SK-N-MC (cell line): ENCODE measurements around the gene C17orf107.
A peak's percentile ranks its signal among the peaks of the same experiment; 100 is the strongest.

Experiments
- DNase-seq: peaks from one replicate; pipeline ENCODE4 v3.0.0-alpha.2; 2011; ENCODE audit warnings: low read depth, low spot score
- H3K27ac ChIP-seq: fragments of 200-600 bp; sonication (generic); 2 replicates; pipeline ENCODE4 v1.5.1; 2016; ENCODE audit warnings: mixed run types
- H3K36me3 ChIP-seq: fragments of 200-600 bp; sonication (generic); 2 replicates; pipeline ENCODE4 v1.6.1; 2017; ENCODE audit warnings: antibody characterized with exemption, low read length, mixed read lengths; ENCODE audit not compliant: insufficient read depth
- H3K4me3 ChIP-seq: fragments of 200-600 bp; sonication (generic); 2 replicates; pipeline ENCODE4 v1.5.1; 2016
- H3K9ac ChIP-seq: fragments of 200-600 bp; sonication (generic); 2 replicates; pipeline ENCODE4 v1.8.0; 2017; ENCODE audit warnings: mixed run types, mixed read lengths; ENCODE audit not compliant: insufficient read length
- H3K9me3 ChIP-seq: fragments of 200-600 bp; sonication (generic); 2 replicates; pipeline ENCODE4 v1.6.1; 2017; ENCODE audit warnings: low read depth, mild to moderate bottlenecking, antibody characterized with exemption, low read length, moderate library complexity, mixed read lengths
- EZH2 ChIP-seq: fragments of 200-600 bp; sonication (generic); IDR thresholded peaks from one replicate; pipeline ENCODE4 v1.6.1; 2017; ENCODE audit warnings: antibody characterized with exemption
- FOXP2 ChIP-seq: optimal IDR thresholded peaks from 2 replicates; pipeline ENCODE3; 2011; ENCODE audit warnings: mild to moderate bottlenecking, moderate library complexity; ENCODE audit not compliant: insufficient read depth; ENCODE audit errors: extremely low read length, control extremely low read depth
- POLR2AphosphoS5 ChIP-seq: IDR thresholded peaks from 2 replicates; pipeline ENCODE4 v1.6.1; 2012; ENCODE audit warnings: mild to moderate bottlenecking, low read depth, low read length, borderline replicate concordance

The C17orf107 gene

GRCh38 chr17:4934173-4934979 lies 35.0 kb downstream of the C17orf107 start:
- Histone ChIP-seq H3K36me3 (peaks cover 20% of the 10 kb centered on the region; the same call in 1 of the 2 replicates), H3K4me3 (no peak overlapping the region), H3K27ac (no peak overlapping the region), H3K9me3 (no peaks in the 10 kb centered on the region), H3K9ac (no peak overlapping the region)
- DNase-seq, result no peak
- TF ChIP-seq FOXP2, result no peak
- TF ChIP-seq EZH2, result no peak
- no peak for TF ChIP-seq POLR2AphosphoS5

GRCh38 chr17:4935650-4936049 lies 36.3 kb downstream of the C17orf107 start:
- H3K9me3 ChIP-seq, result no peaks in the 10 kb centered on the region
- no peak overlapping the region for H3K4me3 ChIP-seq
- no peak for DNase-seq
- no peak overlapping the region for H3K9ac ChIP-seq
- peaks cover 20% of the 10 kb centered on the region; the same call in 1 of the 2 replicates for H3K36me3 ChIP-seq
- H3K27ac ChIP-seq, result no peak overlapping the region
- TF ChIP-seq FOXP2 (no peak), POLR2AphosphoS5 (no peak), EZH2 (no peak)

DNA sequence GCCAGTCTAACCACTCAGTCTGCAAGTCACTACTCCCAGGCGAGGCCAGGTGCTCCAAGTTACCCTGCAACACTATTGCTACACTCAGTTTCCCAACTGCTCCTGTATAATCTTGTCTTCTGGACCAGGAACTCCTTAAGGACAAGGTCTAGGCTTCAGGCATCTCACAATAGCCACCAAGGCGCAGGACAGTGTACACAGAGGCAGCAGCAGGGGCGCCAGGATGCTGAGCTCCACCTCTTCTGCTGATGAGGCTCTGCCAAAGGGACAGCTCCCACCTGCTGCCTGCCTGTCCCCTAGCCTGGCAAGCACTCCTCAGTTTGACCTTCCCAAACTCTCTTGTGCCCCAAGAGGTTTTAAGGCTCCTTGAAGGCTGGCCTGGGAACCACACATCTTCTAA lies 37.1 kb downstream of the C17orf107 start:
- Histone ChIP-seq H3K9ac (no peak overlapping the region), H3K36me3 (peaks cover 20% of the 10 kb centered on the region; the same call in 1 of the 2 replicates), H3K4me3 (no peak overlapping the region), H3K9me3 (no peaks in the 10 kb centered on the region), H3K27ac (no peak overlapping the region)
- no peak for DNase-seq
- TF ChIP-seq EZH2 (no peak), FOXP2 (no peak)

DNA sequence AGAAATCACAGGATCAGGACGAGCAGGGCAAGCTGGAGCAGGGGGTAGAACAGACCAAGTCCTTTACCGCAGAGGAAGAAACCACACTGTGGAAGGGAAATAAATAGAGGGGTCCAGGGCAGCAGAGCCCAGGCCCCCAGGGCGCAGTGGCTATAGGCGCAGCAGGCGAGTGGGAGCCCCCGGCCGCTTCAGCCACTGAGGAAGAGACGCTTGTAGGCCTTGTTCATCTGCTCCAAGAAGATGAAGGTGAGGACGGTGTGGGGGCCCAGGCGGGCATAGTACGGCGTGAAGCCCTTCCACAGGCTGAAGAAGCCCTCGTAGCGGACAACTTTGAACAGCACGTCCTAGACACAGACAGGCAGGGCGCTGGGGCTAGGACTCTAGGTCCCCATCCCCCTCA lies 38.2 kb downstream of the C17orf107 start:
- no peak for DNase-seq
- TF ChIP-seq EZH2 (no peak), FOXP2 (no peak), POLR2AphosphoS5 (no peak)
- H3K4me3 ChIP-seq, result no peak overlapping the region
- H3K9me3 ChIP-seq, result no peaks in the 10 kb centered on the region
- no peak overlapping the region for H3K27ac ChIP-seq
- H3K36me3 ChIP-seq, result peaks cover 26% of the 10 kb centered on the region
- no peak overlapping the region for H3K9ac ChIP-seq

DNA sequence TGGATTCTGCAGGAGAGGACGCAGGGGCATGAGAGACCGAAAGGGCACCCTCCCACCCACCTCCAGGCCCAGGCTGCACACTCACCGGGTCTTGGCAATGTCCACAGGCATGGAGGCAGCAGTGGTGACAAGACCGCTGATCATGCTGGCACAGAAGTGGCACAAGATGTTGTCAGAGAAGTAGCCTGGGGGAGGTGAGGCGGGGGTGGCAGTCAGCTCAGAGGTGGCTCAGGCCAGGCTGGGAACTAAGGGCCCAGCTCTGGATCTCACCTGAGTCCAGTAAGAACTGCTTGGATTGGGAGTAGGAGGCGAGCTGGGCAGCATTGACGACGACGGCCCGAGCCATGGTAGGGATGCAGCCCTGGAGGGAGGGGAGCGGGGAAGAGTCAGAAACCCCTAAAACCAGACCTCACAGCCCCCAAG lies 38.7 kb downstream of the C17orf107 start:
- no peak for DNase-seq
- no peak overlapping the region for H3K27ac ChIP-seq
- peak overlapping the region; percentile 87; the same call in 1 of the 2 replicates for H3K4me3 ChIP-seq
- TF ChIP-seq EZH2 (no peak), FOXP2 (no peak), POLR2AphosphoS5 (no peak)
- peaks cover 32% of the 10 kb centered on the region for H3K36me3 ChIP-seq
- no peaks in the 10 kb centered on the region for H3K9me3 ChIP-seq
- peak overlapping the region; percentile 95 for H3K9ac ChIP-seq

DNA sequence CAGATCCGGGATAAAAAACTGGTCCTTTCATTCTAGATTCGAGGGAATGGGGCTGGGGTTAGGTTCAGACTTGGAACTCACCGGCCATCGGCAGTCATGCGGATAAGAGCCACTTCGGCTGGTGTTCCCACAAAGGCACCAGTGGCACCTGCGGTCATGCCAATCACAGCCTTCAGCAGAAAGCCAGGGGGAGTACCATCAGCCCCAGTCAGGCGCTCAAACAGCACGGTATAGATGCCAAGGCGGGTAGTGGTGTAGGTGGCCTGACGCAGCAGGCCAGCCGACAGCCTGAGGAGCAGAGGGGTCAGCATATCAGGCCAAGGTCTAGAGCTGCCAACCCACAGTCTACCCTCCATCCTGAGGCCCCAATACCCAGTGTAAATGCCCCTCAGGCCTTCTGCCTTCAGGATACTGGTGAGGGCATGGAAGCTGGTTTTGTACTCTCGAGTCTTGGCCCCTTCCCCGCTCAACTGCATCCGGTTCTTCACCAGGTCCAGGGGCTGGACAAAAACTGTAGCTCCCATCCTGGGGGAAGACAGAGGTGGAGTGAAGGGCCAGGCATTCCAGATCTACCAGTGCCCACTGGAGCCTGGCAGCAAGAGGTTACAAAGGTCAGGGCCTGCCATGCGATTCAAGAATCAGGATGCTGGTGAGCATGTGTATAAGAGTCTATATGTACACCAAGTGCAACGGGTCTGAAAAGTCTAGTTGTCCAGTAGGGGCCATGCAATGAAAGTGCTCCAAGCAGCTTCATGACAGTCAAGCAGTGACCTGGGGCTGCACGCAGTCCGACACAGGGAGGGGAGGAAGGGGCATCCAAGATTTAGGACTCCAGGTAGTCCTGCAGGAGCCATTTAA lies 39.6 kb downstream of the C17orf107 start:
- DNase-seq, result no peak
- Histone ChIP-seq H3K27ac (peak overlapping the region; percentile 97), H3K4me3 (peak overlapping the region; percentile 87), H3K9ac (peak overlapping the region; percentile 95), H3K36me3 (peaks cover 37% of the 10 kb centered on the region), H3K9me3 (no peaks in the 10 kb centered on the region)
- no peak for TF ChIP-seq POLR2AphosphoS5
- no peak for TF ChIP-seq EZH2
- TF ChIP-seq FOXP2, result no peak

DNA sequence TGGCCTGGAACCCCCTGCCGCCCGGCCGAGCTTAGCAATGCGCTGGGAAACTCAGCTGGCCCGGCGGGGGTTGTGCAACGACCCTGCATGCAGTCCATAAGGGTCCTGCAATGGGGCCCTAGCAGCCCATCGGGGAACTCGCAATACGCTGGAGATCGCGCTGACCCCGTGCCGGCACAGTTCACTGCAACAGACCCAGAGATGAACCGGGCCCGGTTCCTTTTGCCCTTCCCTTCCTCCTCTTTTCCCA lies 40.1 kb downstream of the C17orf107 start:
- TF ChIP-seq POLR2AphosphoS5, result no peak
- no peak for TF ChIP-seq EZH2
- TF ChIP-seq FOXP2, result no peak
- no peak for DNase-seq
- Histone ChIP-seq H3K4me3 (peak overlapping the region; percentile 87), H3K9me3 (no peaks in the 10 kb centered on the region), H3K27ac (peak overlapping the region; percentile 97), H3K9ac (peak overlapping the region; percentile 95), H3K36me3 (peaks cover 43% of the 10 kb centered on the region)

DNA sequence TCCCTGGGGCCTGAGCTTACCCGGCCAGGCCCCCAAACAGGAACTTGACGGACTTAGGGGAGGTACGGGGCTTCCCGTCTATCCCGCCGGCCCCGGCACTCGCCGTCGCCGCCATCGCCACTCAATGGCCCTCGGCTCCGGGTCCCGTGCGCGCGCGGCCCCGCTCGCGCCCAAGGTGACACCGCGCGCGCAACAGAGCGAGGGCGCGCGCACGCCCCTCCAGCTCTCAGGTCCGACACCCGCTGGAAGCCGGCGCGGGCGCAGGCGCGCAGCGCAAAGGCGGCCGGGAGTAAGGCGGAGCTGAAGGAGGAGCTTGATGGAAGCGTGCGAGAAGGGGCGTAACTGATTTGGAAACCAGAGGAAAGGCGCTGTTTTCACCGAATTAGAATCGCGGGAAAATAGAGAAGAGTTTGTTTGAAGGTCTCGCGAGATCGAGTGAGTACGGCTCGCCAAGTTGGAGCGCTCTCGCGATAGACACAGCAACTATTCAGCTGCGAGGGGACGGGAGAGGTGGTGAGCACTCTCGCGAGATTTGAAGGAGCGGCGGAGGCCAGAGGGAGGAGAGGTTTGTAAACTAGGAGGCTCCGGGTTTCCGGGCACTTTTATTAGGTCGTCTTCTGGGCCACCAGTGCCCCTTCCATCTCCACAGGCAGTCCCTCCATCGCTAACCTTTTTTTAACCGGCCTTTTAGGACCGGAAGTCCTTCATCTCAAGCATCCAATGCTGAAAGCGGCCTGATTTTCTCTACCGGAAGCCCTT lies 40.6 kb downstream of the C17orf107 start, which contains the start of the genes RNF167 and SLC25A11:
Gene RNF167 (plus strand): TSS at position 473 of the 759 bp plus-strand sequence. CDS start 642 bp downstream, outside the sequence.
Gene SLC25A11 (minus strand): TSS at position 251 of the 759 bp plus-strand sequence. CDS start 136 bp downstream, at position 115.
- DNase-seq, result peak; percentile 95
- no peaks in the 10 kb centered on the region for H3K9me3 ChIP-seq
- TF ChIP-seq EZH2, result no peak
- peak; percentile 66; the same call in 1 of the 2 replicates for TF ChIP-seq POLR2AphosphoS5
- H3K36me3 ChIP-seq, result peaks cover 48% of the 10 kb centered on the region
- peak within 1 kb of the TSS; percentile 95 for H3K9ac ChIP-seq
- peak within 1 kb of the TSS; percentile 97 for H3K27ac ChIP-seq
- H3K4me3 ChIP-seq, result peak within 1 kb of the TSS; percentile 87
